Measurements from ENCODE around the gene SLC5A6. TPM values are rescaled to one million over a fixed set of nuclear protein-coding genes. Genes with fewer than 3 reads are reported as not detected.

The SLC5A6 gene
- total RNA-seq, 1 donor from 2014 or later, result 87.1 TPM

- Mint-ChIP-seq H3K9me3 (no peaks in the 10 kb centered on the region), H3K4me1 (no peaks in the 10 kb centered on the region), H3K27me3 (peaks cover 4% of the 10 kb centered on the region), H3K4me3 (no peak overlapping the region), H3K27ac (no peak overlapping the region), H3K36me3 (ENCODE audit: low read depth) (no peaks in the 10 kb centered on the region)
- DNase-seq, result no peak
- intact Hi-C loops (cut with micrococcal nuclease), result no loop called here
Observed at GRCh38 chr2:27164960-27165763, 46.9 kb downstream of the SLC5A6 start.

GRCh38 chr2:27162151-27163121 is 49.6 kb downstream of the SLC5A6 start:
- no peaks in the 10 kb centered on the region for H3K36me3 Mint-ChIP-seq (ENCODE audit: low read depth)
- H3K9me3 Mint-ChIP-seq, result no peaks in the 10 kb centered on the region
- H3K27ac Mint-ChIP-seq, result no peak overlapping the region
- DNase-seq, result no peak
- intact Hi-C loops (cut with micrococcal nuclease), result no loop called here
- H3K27me3 Mint-ChIP-seq, result no peaks in the 10 kb centered on the region
- H3K4me3 Mint-ChIP-seq, result no peak overlapping the region
- no peaks in the 10 kb centered on the region for H3K4me1 Mint-ChIP-seq

- Mint-ChIP-seq H3K9me3 (no peaks in the 10 kb centered on the region), H3K27ac (no peak overlapping the region), H3K36me3 (ENCODE audit: low read depth) (no peaks in the 10 kb centered on the region), H3K4me1 (no peaks in the 10 kb centered on the region), H3K4me3 (no peak overlapping the region), H3K27me3 (peaks cover 1% of the 10 kb centered on the region)
- no peak for DNase-seq
- intact Hi-C loops (cut with micrococcal nuclease), result no loop called here
Observed at GRCh38 chr2:27160191-27160590, 51.9 kb downstream of the SLC5A6 start.

- H3K9me3 Mint-ChIP-seq, result no peaks in the 10 kb centered on the region
- no peak for DNase-seq
- H3K27me3 Mint-ChIP-seq, result peaks cover 1% of the 10 kb centered on the region
- no peaks in the 10 kb centered on the region for H3K4me1 Mint-ChIP-seq
- no peak overlapping the region for H3K27ac Mint-ChIP-seq
- H3K4me3 Mint-ChIP-seq, result no peak overlapping the region
- H3K36me3 Mint-ChIP-seq (ENCODE audit: low read depth), result no peaks in the 10 kb centered on the region
- intact Hi-C loops (cut with micrococcal nuclease), result no loop called here
Observed at GRCh38 chr2:27159271-27159670, 52.8 kb downstream of the SLC5A6 start.

- H3K27me3 Mint-ChIP-seq, result peaks cover 1% of the 10 kb centered on the region
- H3K4me1 Mint-ChIP-seq, result no peaks in the 10 kb centered on the region
- DNase-seq, result no peak
- no peak overlapping the region for H3K27ac Mint-ChIP-seq
- H3K9me3 Mint-ChIP-seq, result no peaks in the 10 kb centered on the region
- intact Hi-C loops (cut with micrococcal nuclease), result no loop called here
- H3K36me3 Mint-ChIP-seq (ENCODE audit: low read depth), result no peaks in the 10 kb centered on the region
- H3K4me3 Mint-ChIP-seq, result no peak overlapping the region
Observed at GRCh38 chr2:27158468-27158867, 53.6 kb downstream of the SLC5A6 start.

- no peaks in the 10 kb centered on the region for H3K36me3 Mint-ChIP-seq (ENCODE audit: low read depth)
- H3K27ac Mint-ChIP-seq, result no peak overlapping the region
- peaks cover 5% of the 10 kb centered on the region for H3K4me1 Mint-ChIP-seq
- H3K9me3 Mint-ChIP-seq, result no peaks in the 10 kb centered on the region
- intact Hi-C loops (cut with micrococcal nuclease), result no loop called here
- H3K27me3 Mint-ChIP-seq, result peaks cover 3% of the 10 kb centered on the region
- no peak overlapping the region for H3K4me3 Mint-ChIP-seq
- no peak for DNase-seq
Observed at GRCh38 chr2:27155069-27155520, 57.0 kb downstream of the SLC5A6 start.

- no peak overlapping the region for H3K27ac Mint-ChIP-seq
- H3K27me3 Mint-ChIP-seq, result peaks cover 3% of the 10 kb centered on the region
- peaks cover 5% of the 10 kb centered on the region for H3K4me1 Mint-ChIP-seq
- intact Hi-C loops (cut with micrococcal nuclease), result no loop called here
- no peaks in the 10 kb centered on the region for H3K9me3 Mint-ChIP-seq
- no peaks in the 10 kb centered on the region for H3K36me3 Mint-ChIP-seq (ENCODE audit: low read depth)
- no peak for DNase-seq
- no peak overlapping the region for H3K4me3 Mint-ChIP-seq
Observed at GRCh38 chr2:27154488-27154887, 57.6 kb downstream of the SLC5A6 start.

- Mint-ChIP-seq H3K4me3 (no peak overlapping the region), H3K27me3 (peaks cover 3% of the 10 kb centered on the region), H3K4me1 (peaks cover 5% of the 10 kb centered on the region), H3K36me3 (ENCODE audit: low read depth) (no peaks in the 10 kb centered on the region), H3K9me3 (no peaks in the 10 kb centered on the region), H3K27ac (no peak overlapping the region)
- DNase-seq, result no peak
- intact Hi-C loops (cut with micrococcal nuclease), result no loop called here
Observed at GRCh38 chr2:27152796-27153464, 59.1 kb downstream of the SLC5A6 start.

- intact Hi-C loops (cut with micrococcal nuclease), result no loop called here
- Mint-ChIP-seq H3K36me3 (ENCODE audit: low read depth) (no peaks in the 10 kb centered on the region), H3K27me3 (peaks cover 2% of the 10 kb centered on the region), H3K9me3 (no peaks in the 10 kb centered on the region), H3K4me3 (no peak overlapping the region), H3K4me1 (peaks cover 5% of the 10 kb centered on the region), H3K27ac (no peak overlapping the region)
- DNase-seq, result no peak
Observed at GRCh38 chr2:27152102-27152795, 59.8 kb downstream of the SLC5A6 start.

- Mint-ChIP-seq H3K36me3 (ENCODE audit: low read depth) (no peaks in the 10 kb centered on the region), H3K27ac (no peak overlapping the region), H3K27me3 (peaks cover 2% of the 10 kb centered on the region), H3K4me3 (no peak overlapping the region), H3K9me3 (no peaks in the 10 kb centered on the region), H3K4me1 (peaks cover 5% of the 10 kb centered on the region)
- no peak for DNase-seq
- intact Hi-C loops (cut with micrococcal nuclease), result no loop called here
Observed at GRCh38 chr2:27150639-27151230, 61.3 kb downstream of the SLC5A6 start.
